Inflammatory macrophage treated with lipopolysaccharide for 4 hours (primary cell): ENCODE data around the gene TUFM.
A peak's percentile ranks its signal among the peaks of the same experiment; 100 is the strongest.
"Not testable (repeated sequence)": the region's sequence is repeated elsewhere in the genome, so short reads cannot be mapped to it uniquely, and the experiment has no call there.

ENCODE experiments used
- DNase-seq: peaks from one replicate; pipeline ENCODE4 v3.0.0-alpha.2; 2020

Gene TUFM

GRCh38 chr16:28838558-28838918, 7.6 kb downstream of the TUFM start:
- no peak for DNase-seq

- no peak for DNase-seq
These were observed 8.2 kb downstream of the TUFM start for GRCh38 chr16:28837672-28838557.

GRCh38 chr16:28836761-28837064, 9.4 kb downstream of the TUFM start:
- no peak for DNase-seq

GRCh38 chr16:28835864-28836760, 10.0 kb downstream of the TUFM start:
- DNase-seq, result no peak

- DNase-seq, result no peak
These were observed 11.0 kb downstream of the TUFM start for GRCh38 chr16:28834873-28835863.

- no peak for DNase-seq
These were observed 11.8 kb downstream of the TUFM start for GRCh38 chr16:28834349-28834748.

GRCh38 chr16:28830531-28830930, 15.6 kb downstream of the TUFM start:
- no peak for DNase-seq

GRCh38 chr16:28829747-28830146, 16.4 kb downstream of the TUFM start:
- no peak for DNase-seq

GRCh38 chr16:28826141-28826540, 20.0 kb downstream of the TUFM start:
- no peak for DNase-seq

GRCh38 chr16:28824717-28824973, 21.5 kb downstream of the TUFM start:
- no peak for DNase-seq

GRCh38 chr16:28823873-28824716, 22.1 kb downstream of the TUFM start:
- peak; percentile 97 for DNase-seq

GRCh38 chr16:28823291-28823872, 22.8 kb downstream of the TUFM start:
- no peak for DNase-seq

- DNase-seq, result peak; percentile 98
These were observed 23.4 kb downstream of the TUFM start, which contains the start of gene ATXN2L for GRCh38 chr16:28822520-28823290. ATXN2L (plus strand) TSS chr16:28822999; CDS start chr16:28823260, 261 bp downstream.

- DNase-seq, result no peak
These were observed 24.2 kb downstream of the TUFM start for GRCh38 chr16:28821874-28822519.

- DNase-seq, result not testable (repeated sequence)
These were observed 25.6 kb downstream of the TUFM start for GRCh38 chr16:28820546-28820945.

- DNase-seq, result peak; percentile 19
These were observed 26.1 kb downstream of the TUFM start for GRCh38 chr16:28820016-28820415.

GRCh38 chr16:28807445-28808120, 38.6 kb downstream of the TUFM start:
- not testable (repeated sequence) for DNase-seq

- DNase-seq, result not testable (repeated sequence)
These were observed 43.7 kb downstream of the TUFM start for GRCh38 chr16:28802235-28803019.
